ENCODE data around the gene ASCC1. TPM values are rescaled to one million over a fixed set of nuclear protein-coding genes. Genes with fewer than 3 reads are reported as not detected.

ASCC1 gene
- total RNA-seq, 1 experiment from 2014 or later, result 12.6 TPM

- no peak overlapping the region for H3K4me3 ChIP-seq
- H3K27me3 ChIP-seq, result no peaks in the 10 kb centered on the region
- H3K36me3 ChIP-seq, result no peaks in the 10 kb centered on the region
- DNase-seq, result no peak
- no peaks in the 10 kb centered on the region for H3K9me3 ChIP-seq
Measured at GRCh38 chr10:72063703-72064391, 152.2 kb downstream of the ASCC1 start.

- no peak for DNase-seq
Measured at GRCh38 chr10:72062832-72063702, 153.0 kb downstream of the ASCC1 start.

GRCh38 chr10:72062382-72062781 is 153.7 kb downstream of the ASCC1 start:
- DNase-seq, result no peak
- Histone ChIP-seq H3K36me3 (no peaks in the 10 kb centered on the region), H3K27me3 (no peaks in the 10 kb centered on the region), H3K9me3 (no peaks in the 10 kb centered on the region), H3K4me3 (no peak overlapping the region)

More at GRCh38 chr10:72062832-72063702, 153.0 kb downstream of the ASCC1 start:
- H3K4me3 ChIP-seq, result no peak overlapping the region
- no peaks in the 10 kb centered on the region for H3K9me3 ChIP-seq
- H3K27me3 ChIP-seq, result no peaks in the 10 kb centered on the region
- no peaks in the 10 kb centered on the region for H3K36me3 ChIP-seq

GRCh38 chr10:72061930-72062329 is 154.1 kb downstream of the ASCC1 start:
- H3K4me3 ChIP-seq, result no peak overlapping the region
- no peak for DNase-seq
- H3K36me3 ChIP-seq, result no peaks in the 10 kb centered on the region
- no peaks in the 10 kb centered on the region for H3K9me3 ChIP-seq
- no peaks in the 10 kb centered on the region for H3K27me3 ChIP-seq

GRCh38 chr10:72061491-72061890 is 154.6 kb downstream of the ASCC1 start:
- no peaks in the 10 kb centered on the region for H3K27me3 ChIP-seq
- no peaks in the 10 kb centered on the region for H3K36me3 ChIP-seq
- H3K4me3 ChIP-seq, result no peak overlapping the region
- H3K9me3 ChIP-seq, result no peaks in the 10 kb centered on the region
- DNase-seq, result no peak

- Histone ChIP-seq H3K9me3 (no peaks in the 10 kb centered on the region), H3K4me3 (no peak overlapping the region), H3K27me3 (no peaks in the 10 kb centered on the region), H3K36me3 (no peaks in the 10 kb centered on the region)
- DNase-seq, result no peak
Measured at GRCh38 chr10:72059843-72060822, 155.9 kb downstream of the ASCC1 start.

- no peaks in the 10 kb centered on the region for H3K36me3 ChIP-seq
- no peak for DNase-seq
- H3K9me3 ChIP-seq, result no peaks in the 10 kb centered on the region
- H3K4me3 ChIP-seq, result no peak overlapping the region
- no peaks in the 10 kb centered on the region for H3K27me3 ChIP-seq
Measured at GRCh38 chr10:72058989-72059842, 156.9 kb downstream of the ASCC1 start.

GRCh38 chr10:72058347-72058898 is 157.7 kb downstream of the ASCC1 start:
- H3K4me3 ChIP-seq, result no peak overlapping the region
- no peaks in the 10 kb centered on the region for H3K9me3 ChIP-seq
- DNase-seq, result no peak
- no peaks in the 10 kb centered on the region for H3K27me3 ChIP-seq
- H3K36me3 ChIP-seq, result no peaks in the 10 kb centered on the region

GRCh38 chr10:72056932-72057751 is 158.9 kb downstream of the ASCC1 start:
- Histone ChIP-seq H3K4me3 (no peak overlapping the region), H3K36me3 (no peaks in the 10 kb centered on the region), H3K27me3 (no peaks in the 10 kb centered on the region), H3K9me3 (no peaks in the 10 kb centered on the region)
- DNase-seq, result no peak

GRCh38 chr10:72056113-72056512 is 160.0 kb downstream of the ASCC1 start:
- H3K27me3 ChIP-seq, result no peaks in the 10 kb centered on the region
- no peaks in the 10 kb centered on the region for H3K36me3 ChIP-seq
- H3K9me3 ChIP-seq, result no peaks in the 10 kb centered on the region
- peak; percentile 51 for DNase-seq
- no peak overlapping the region for H3K4me3 ChIP-seq

- Histone ChIP-seq H3K4me3 (no peak overlapping the region), H3K36me3 (no peaks in the 10 kb centered on the region), H3K27me3 (no peaks in the 10 kb centered on the region), H3K9me3 (no peaks in the 10 kb centered on the region)
- no peak for DNase-seq
Measured at GRCh38 chr10:72053690-72054089, 162.4 kb downstream of the ASCC1 start.

- DNase-seq, result no peak
- H3K36me3 ChIP-seq, result no peaks in the 10 kb centered on the region
- no peaks in the 10 kb centered on the region for H3K27me3 ChIP-seq
- H3K4me3 ChIP-seq, result no peak overlapping the region
- H3K9me3 ChIP-seq, result no peaks in the 10 kb centered on the region
Measured at GRCh38 chr10:72050873-72051272, 165.2 kb downstream of the ASCC1 start.

- no peak for DNase-seq
- no peaks in the 10 kb centered on the region for H3K27me3 ChIP-seq
- no peaks in the 10 kb centered on the region for H3K36me3 ChIP-seq
- H3K4me3 ChIP-seq, result no peak overlapping the region
- no peaks in the 10 kb centered on the region for H3K9me3 ChIP-seq
Measured at GRCh38 chr10:72049969-72050781, 165.9 kb downstream of the ASCC1 start.

- DNase-seq, result no peak
- Histone ChIP-seq H3K9me3 (no peaks in the 10 kb centered on the region), H3K36me3 (no peaks in the 10 kb centered on the region), H3K4me3 (no peak overlapping the region), H3K27me3 (no peaks in the 10 kb centered on the region)
Measured at GRCh38 chr10:72049472-72049871, 166.6 kb downstream of the ASCC1 start.

All from MG63 (cell line).